H1 (cell line): ENCODE data around the gene DOCK9. TPM values are rescaled to one million over a fixed set of nuclear protein-coding genes. Genes with fewer than 3 reads are reported as not detected.

Source experiments
- SUZ12 ChIP-seq: fragments of 200-600 bp; sonication (generic); IDR thresholded peaks from 2 replicates; pipeline ENCODE4 v1.6.1; 2012; ENCODE audit warnings: mild to moderate bottlenecking, inconsistent platforms, low read length, moderate library complexity, mixed read lengths
- polyA plus RNA-seq, 7 experiments: library from polyadenylated mRNA; depleted of rRNA in 3 of 7; stranded (reverse) in 5 of 7; unstranded in 2 of 7; fragments of >200 nt in 5 of 7; fragments of 200-250 nt in 2 of 7; gene quantifications; 1 replicate in 5 of 7; 2 replicates in 1 of 7; 4 replicates in 1 of 7; pipeline versions ENCODE4 v1.2.1 to v1.2.3, GENCODE V29; 2011 to 2013; ENCODE audit warnings: missing spikeins in 2 of 7, mixed read lengths in 2 of 7
- total RNA-seq: library from RNA; stranded (reverse); fragmentation: NEBNext Ultra II Directional; extraction: Animal tissue kit (Norgen Biotek cat#: 25700); gene quantifications from 2 replicates; pipeline ENCODE4 v1.2.1, GENCODE V29; 2021
- TF ChIP-seq, protein P1 (sequence below): IDR thresholded peaks from 2 replicates; pipeline ENCODE4 v1.6.1; 2011; ENCODE audit warnings: low read length, improper control_type of control experiment

The DOCK9 gene
- total and polyA plus RNA-seq, 2 of the 8 experiments (the other 6 are each of a cell fraction or from before 2014, with no cell fraction given), result 21.6 to 31.5 TPM

DNA sequence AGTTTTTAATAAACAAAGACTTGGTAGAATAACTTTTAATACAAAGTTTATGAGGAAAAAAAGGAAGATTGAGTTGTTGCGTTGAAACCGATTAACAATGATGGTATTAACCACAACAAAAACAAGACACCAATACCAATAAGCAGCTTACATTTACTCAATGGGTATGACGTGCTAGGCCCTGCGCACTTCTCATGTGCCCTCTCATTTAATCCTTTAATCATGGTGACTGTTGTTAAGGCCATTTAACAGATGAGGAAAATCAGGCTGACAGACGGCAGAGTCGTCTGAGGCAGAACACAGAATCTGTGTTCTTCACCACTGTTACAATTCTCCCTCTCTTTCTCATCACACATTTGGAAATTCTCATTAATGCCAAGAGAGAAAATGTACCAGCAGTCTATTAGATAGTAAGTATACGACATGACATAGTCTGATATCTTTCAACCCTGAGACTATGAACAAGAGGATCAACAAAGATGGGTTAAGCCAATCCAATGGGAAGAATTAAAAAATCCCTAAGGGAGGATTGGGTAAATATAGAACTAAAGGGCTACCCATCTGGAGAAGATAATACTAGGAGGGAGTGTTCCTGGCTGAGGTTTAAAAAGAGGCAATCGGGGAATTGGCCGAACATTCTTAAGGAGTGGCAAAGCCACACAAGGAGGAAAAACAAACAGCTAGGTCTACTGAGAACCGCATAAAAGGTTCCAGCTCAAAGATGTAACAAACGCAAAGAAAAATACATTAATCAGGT is 54.0 kb downstream of the DOCK9 start (continued):
- TF ChIP-seq, protein P1, sequence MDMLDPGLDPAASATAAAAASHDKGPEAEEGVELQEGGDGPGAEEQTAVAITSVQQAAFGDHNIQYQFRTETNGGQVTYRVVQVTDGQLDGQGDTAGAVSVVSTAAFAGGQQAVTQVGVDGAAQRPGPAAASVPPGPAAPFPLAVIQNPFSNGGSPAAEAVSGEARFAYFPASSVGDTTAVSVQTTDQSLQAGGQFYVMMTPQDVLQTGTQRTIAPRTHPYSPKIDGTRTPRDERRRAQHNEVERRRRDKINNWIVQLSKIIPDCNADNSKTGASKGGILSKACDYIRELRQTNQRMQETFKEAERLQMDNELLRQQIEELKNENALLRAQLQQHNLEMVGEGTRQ, result no peak
- TF ChIP-seq SUZ12, result no peak
